NCI-H1694 (cell line): ENCODE data around the gene ANKUB1.

Experiments
- DNase-seq: peaks from one replicate; lab custom pipeline; 2025; lab: John Stamatoyannopoulos, UW

The ANKUB1 gene

DNA sequence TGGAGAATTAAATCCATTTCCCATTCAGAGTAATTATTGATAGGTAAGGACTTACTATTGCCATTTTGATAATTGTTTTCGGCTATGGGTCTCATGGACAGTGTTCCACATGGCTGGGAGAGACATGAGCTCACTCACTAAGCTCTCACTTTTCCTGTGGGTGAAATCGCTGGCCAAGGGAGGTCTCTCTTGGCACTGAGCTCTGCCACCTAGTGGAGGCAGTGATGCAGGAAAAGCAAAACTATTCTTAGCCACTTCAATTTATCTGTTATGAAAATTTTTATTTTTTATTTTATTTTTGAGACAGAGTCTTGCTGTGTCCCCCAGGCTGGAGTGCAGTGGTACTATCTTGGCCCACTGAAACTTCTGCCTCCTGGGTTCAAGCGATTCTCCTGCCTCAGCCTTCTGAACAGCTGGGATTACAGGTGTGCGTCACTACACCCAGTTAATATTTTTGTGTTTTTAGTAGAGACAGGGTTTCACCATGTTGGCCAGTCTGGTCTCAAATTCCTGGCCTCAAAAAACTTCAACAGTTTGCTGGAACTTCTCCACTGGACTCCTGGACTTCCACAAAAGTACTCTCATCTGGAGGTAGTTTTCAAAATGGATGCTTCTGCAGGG lies 16.0 kb upstream of the ANKUB1 start:
- peak; percentile 65 for DNase-seq

DNA sequence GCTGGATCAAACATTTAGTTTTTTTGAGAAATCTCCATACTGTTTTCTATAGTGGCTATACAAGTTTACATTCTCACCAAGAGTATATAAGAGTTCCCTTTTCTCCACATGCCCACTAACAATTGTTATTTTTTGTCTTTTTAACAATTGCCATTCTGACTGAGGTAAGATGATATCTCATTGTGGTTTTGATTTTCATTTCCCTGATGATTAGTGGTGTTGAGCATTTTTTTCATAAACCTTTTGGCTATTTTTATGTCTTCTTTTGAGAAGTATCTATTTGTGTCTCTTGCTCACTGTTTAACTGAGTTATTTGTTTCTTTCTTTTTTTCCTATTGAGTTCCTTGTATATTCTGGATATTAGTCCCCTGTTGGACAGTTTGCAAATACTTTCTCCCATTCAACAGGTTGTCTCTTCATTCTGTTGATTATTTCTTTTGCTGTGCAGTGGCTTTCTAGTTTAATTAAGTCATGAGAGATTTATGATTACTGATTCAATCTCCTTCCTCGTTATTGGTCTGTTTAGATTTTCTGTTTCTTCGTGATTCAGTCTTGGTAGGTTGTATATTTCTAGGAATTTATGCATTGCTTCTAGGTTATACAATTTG lies 13.9 kb upstream of the ANKUB1 start:
- no peak for DNase-seq

DNA sequence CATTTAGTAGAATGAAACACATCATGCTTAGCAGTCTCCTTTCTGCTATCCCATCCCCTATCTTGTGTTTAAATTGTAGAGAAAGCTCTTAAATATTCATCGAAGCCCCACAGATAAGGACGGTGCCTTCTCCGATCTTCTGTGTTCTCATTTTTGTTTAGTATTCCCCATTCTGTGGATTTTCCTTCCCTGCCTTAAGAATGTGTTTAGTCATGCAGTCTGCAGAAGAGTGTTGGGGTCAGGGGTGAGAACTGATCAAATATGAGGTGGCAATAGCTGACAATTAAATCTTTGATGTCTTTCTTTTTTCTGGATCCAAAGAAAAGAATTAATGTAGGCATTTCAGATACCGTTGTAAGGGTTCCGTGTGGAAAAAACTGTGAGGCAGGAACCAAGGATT lies 9.3 kb upstream of the ANKUB1 start:
- no peak for DNase-seq

DNA sequence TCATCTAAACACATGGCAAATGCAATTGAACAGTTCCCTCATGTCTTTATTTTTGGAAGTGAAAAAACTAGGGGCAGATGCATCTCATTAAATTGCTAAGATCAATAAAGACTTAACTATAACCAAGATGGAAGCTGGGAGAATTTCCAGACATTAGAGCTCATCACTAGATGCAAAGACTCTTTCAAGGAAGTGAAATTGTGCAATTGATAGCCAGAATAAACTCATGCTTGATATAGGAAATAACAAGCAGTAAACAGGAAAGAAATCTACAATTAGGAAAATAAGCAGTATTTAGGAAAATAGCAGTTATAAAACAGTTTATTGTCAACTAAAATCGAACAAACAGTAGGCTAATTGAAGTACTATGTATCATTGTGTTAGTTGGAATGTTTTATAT lies 8.8 kb upstream of the ANKUB1 start:
- no peak for DNase-seq

DNA sequence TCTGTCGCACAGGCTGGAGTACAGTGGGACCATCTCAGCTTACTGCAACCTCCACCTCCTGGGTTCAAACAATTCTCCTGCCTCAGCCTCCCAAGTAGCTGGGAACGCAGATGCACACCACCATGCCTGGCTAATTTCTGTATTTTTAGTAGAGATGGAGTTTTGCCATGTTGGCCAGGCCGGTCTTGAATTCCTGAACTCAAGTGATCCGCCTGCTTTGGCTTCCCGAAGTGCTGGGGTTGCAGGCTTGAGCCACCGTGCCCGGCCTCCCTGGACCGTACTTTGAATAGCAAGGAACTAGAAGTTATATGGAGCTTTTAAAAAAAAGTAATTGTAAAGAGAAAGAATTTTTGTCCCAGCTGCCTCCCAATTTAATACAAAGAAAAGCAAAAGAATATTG lies 8.3 kb upstream of the ANKUB1 start:
- DNase-seq: no peak

DNA sequence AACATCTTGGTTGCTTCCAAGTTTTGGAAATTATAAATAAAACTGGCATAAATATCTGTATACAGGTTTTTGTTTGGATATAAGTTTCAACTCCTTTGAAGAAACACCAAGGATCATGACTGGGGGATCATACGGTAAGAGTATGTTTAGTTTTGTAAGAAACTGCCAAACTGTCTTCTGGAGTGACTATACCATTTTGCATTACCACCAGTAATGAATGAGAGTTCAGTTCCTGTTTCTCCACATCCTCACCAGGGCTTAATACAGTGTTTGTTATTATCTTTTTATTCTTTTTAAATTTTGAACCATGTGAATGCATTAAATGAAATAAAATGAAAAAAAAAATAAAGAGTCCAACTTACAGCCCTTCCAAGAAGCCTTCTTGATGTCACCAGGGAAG lies 3.7 kb upstream of the ANKUB1 start:
- no peak for DNase-seq

DNA sequence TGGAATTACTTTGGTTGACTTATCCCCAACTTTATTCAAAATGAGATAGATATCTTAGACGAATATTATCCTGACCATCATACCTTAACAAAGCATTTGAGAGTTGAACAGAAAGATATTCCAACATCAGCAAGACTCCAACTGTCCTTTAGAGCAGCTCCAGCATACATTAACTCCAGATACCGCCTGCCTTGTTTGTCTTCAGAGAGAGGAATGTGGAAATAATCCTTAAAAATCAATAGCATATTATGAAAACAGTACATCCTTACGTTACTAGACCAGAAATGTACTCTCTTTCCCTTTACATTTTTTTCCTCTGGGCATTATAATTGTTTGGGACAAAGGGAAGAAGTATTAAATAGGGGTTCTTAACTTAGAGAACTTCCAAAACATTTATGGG lies 1.7 kb downstream of the ANKUB1 start:
- no peak for DNase-seq

DNA sequence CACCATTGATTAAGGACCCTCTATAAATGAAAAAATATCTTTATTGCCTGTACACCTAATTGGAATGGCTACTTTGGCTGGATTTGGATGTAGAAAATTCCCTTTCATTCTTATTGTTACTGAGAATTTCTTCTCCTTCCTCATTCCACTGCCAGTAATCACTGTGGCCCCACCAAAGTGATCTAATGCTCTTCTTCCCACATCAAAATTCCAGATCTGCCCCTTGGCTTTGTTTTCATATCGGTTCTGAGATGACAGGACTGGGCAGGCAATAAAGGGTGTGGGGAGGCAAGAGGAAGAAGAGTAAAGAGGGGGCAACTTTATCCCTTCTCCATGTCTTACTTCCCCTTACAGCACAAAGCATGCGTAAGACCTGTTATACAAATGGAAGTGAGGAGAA lies 2.1 kb downstream of the ANKUB1 start:
- no peak for DNase-seq

DNA sequence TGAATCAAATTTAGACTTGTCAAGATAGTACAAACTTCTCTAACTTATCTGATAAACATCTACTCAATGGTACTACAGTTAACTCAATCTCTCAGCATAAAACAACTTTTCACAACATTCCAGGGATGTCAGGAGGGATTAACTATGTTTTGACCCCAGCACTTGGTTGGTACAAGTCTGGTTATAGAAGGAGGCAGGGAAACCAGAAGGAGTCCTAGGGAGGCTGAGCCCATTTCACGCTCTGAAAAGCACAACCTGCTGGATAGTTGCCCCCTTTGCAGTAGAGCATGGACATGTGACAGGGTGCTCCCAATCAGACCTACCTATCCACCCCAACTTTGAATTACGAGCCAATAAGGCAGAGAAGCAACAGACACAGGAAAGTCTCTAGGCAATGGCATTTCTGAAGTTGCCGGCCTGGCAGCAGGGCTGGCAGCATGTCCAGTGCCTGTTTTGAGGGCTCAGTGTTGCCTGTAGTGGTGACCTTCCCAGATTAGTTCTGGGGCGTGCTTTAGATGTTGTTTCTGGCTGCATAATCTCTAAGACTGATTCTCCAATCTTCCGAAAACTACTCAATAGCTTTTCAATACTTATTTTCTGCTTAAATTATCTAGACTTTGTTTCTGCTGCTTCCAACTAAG lies 8.2 kb downstream of the ANKUB1 start:
- DNase-seq: no peak

DNA sequence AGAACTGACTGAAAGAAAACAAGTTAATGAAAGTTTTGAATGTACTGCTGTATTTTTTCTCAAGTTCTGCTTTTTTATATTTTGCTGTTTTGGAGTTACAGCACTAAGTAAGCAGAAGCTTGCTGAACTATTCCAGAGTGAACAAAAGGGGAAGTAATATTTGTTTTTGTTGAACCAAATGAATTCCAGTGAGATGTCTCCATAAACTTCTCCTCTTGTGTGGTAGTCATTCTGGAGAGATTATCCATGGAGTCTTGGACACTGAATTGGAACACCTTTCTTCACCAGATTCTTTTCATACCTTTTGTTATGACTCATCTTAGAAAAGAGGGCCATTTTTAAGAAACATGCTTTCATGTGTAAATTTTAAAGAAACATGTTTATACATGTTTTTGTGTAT lies 8.8 kb downstream of the ANKUB1 start:
- no peak for DNase-seq

DNA sequence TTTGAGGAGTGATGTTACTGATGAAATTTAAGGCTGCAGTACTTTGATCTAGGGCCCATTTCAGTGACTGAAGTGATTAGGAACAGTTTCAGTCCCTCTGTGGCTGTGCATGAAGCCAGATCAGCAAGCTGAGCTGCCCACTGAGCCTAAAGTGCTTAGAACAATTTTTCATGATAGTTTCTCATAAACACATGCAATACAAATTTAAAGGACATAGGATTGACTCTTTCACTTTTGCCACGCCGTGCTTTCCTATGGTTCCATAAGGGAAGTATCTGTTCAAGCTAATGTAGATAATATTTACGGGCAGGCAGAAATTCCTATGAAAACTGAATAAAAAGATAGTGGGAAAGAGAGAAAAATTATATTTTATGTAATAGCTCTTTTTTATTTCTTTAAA lies 10.6 kb downstream of the ANKUB1 start:
- no peak for DNase-seq

DNA sequence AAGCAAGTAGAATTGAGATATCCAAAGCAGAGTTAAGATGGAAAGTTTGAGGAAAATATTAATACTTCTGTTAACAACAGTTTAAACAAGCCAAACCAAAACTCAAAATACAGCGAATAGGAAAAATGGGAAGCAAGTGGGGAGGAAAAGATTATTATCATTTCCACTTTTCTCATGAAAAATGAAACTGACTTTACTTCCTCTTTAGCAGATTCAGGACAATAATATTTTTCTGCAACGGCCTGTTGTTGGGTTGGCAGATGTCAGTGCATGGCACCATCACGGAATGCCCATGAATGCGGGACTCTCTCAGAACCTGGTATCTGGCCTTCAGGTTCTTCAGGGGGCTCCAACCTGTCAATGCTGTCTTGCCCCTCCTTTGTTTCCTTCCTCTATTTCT lies 11.1 kb downstream of the ANKUB1 start:
- no peak for DNase-seq

DNA sequence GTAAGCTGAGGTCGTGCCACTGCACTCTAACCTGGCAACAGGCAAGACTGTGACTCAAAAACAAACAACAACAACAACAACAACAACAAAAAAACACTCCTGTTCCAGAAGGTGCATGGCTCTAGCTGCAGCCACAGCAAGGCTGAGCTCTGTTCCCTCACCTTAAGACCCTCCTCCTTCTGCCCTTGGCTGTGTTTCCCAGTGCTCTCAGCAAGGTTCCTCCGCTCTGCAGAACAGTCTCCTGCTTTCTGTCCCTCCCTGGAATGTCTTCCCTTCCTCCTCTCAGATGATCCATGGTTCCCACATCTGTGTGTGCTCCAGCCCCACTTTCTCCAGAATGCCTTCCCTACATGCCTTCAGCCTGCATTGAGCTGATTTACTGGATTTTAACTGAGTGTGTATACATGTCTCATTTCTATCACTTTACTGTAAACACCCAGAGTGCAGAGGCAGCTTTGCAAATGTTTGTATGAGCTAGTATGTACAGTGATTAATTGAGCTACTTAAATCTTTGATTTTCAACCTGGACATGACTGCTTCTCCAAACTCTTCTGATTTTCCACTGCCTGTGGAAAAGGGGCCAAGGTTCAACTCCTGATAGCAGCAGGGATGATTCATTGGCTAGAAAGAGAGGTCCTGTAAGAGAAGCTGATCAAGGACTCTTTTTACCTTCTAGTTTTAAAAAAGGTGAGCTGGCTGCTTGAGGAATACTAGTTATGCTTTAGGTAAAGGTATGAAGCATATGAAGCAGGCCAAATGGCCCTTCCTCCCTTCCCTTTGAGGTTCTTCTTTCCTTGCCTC lies 14.7 kb downstream of the ANKUB1 start:
- DNase-seq: no peak

DNA sequence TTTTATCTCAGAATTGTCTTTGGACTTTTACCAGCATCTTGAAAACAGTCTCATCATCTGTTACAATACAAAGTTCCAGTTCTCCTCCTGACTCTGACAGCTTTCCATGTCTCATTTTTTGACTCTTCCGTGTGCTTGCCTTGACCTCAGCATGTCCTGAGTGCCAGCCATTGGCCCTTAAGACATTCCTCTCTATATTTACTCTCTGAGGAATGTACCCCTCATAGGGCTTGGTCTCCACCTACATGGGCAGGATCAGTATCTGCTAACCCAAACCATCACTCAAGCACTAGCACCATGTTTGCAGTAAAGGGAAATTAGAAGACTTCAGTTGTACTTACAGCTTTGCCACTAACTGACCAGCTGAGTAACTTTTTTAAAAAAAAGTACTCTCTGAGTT lies 16.2 kb downstream of the ANKUB1 start:
- DNase-seq: no peak

DNA sequence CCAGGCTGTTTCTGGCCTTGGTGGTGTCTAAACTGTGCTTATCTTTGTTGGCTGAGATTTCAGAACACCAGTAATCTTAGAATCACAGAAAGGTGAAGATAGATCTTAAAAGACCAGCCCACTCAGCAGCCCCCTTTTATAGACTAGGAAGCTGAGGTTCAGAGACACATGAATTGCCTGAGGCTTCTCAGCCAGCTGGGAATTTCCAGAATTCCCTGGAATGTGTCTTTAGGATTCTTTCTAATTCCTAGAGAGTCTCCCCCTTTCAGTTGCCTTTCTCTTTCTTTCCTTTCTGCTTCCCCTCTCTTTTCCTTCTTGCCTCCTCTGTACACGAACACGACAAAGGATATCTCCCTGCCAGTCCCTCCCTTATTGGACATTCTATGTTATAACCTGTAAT lies 19.5 kb downstream of the ANKUB1 start:
- DNase-seq: no peak

DNA sequence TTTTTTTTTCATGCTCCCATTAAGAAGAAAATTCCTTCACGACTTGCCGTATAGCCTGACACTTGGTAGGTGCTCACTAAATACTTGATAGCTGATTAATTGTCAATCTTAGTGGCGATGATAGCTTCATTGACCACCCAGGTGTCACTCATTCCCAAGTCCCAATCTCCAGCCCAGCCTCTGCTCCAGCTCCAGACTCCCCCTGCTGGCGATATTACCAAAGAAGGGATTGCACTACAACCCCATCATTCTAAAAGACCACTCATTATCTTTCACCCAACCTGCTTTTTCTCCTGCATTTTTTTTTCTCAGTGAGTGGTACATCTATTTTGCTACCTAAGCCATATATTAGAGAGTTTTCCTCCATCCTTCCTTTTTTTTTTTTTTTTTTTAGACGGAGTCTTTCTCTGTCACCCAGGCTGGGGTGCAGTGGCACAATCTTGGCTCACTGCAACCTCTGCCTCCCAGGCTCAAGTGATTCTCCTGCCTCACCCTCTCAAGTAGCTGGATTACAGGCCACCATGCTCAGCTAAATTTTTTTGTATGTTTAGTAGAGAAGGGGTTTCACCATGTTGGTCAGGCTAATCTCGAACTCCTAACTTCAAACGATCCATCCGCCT lies 20.6 kb downstream of the ANKUB1 start:
- DNase-seq: peak; percentile 41

DNA sequence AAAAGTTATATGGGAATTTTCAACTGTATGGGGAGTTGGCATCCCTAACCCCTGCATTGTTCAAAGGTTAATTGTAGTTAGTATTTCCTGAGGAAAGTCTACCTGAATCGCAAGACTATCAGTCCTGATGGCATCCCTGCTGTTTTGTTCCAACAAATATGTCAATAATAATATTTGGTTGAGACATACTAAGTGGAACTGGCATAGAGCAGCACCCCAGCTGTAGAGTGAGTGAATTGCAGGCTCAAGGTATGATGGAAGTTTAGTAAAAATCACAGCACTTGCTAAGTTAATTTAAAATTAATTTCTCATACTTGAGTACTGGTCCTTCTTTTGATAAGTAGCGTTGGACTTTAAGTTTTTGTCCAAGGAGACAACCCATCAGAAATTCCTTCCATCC lies 22.1 kb downstream of the ANKUB1 start:
- no peak for DNase-seq

DNA sequence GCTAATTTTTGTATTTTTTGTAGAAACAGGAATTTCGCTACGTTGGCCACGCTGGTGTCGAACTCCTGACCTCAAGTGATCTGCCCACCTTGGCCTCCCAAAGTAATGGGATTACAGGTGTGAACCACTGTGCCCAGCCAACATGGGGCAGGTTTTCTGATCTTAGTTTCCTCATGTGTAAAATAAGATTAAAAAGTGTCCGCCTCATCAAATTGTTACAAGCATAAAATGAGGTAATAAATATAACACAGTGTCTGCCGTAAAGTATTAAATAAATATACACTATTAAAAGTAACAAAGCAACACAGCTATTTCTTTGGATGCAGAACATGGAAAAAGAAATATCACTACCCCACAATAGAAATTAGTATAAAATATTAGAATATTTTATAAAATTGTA lies 23.6 kb downstream of the ANKUB1 start:
- no peak for DNase-seq

DNA sequence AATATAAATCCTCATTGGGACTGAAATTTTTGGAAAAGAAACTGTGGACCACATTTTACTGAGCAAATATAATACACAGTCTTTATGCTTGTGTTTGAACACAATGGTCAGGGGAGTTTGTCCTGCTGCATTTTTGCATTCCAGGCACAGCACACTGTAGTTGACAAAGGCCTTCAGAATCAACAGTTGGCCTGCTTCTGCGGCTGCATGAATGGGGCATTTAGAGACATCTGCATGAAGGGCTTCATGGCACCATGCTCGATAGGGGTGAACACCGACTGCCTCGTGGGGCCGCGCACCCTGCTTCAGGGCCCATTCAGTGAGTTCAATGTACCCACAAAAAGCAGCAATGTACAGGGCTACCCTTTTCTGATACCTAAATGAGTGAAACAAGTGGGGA lies 24.6 kb downstream of the ANKUB1 start:
- no peak for DNase-seq

DNA sequence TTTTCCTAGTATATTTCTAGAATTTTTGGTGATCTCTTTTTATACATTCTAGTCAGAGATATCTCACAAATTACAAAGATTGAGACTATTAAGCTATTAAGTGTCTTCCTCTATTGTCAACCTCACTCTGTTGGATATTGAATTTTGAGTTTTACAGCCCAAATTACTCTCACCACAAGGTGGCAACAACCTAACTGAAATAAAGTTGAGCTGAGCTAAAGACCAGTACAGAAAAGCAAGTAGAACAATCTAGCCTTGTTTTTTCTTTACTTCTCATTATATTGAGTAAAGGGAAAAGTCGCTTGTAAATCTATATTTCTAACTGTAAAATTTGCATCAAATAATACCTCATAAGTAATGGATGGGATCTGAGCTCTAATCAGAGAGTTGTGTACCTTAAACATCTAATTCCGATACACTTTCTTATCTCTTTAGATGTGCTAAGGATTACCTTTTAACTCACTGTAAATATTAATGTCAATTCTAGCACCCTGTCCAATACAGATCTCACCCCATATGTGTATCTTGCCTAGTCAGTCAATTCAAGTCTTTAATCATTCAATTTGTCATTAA lies 26.5 kb downstream of the ANKUB1 start:
- DNase-seq: peak; percentile 25

DNA sequence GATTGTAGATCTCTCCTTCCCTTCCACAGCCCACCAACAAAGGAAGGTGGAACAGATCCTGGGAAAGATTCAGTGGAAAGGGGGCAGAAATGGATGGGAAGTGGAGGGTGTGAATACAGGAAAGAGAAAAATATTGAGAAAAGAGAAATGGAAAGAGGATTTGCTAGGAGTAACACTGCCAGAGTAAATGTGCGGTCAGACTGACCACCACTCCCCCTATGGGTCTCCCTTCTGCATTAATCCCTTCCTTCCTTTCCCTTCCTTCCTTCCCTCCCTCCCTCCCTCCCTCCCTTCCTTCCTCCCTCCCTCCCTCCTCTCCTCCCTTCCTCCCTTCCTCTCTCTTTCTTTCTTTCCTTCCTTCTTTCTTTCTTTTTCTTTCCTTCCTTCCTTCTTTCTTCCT lies 28.1 kb downstream of the ANKUB1 start:
- no peak for DNase-seq

DNA sequence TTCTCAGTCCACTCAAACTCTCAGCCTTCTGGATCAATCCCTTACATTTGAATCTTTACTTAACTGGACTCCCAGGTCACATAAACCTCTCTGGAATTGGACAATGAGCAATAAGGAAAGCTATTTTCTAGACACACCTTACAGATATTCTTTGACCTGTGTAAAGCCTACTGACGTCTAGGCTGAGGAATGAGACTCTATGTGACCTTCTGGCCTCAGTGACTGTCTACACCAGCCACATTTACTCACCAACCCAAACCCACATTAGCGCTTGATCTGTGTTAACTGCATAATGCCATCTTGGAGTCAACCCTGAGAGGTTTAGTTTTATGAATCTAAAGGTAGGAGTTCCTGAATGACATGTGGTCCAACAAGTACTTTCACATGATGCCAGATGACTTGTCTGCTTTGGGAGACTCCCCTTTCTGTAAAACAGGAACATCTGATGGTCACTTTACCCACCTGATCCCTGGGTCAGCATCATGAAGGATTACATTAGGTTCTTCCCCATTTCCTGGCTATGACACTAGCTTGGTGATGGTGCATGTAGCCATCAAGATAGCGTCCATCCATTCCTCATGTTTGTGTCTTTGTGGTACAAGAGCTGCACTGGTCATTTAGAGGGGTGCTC lies 28.7 kb downstream of the ANKUB1 start:
- DNase-seq: no peak
